Activated naive CD4-positive, alpha-beta T cell treated with anti-CD3 and anti-CD28 coated beads, Interleukin-2, amount 50 U/mL, for 24 hours (primary cell): Measurements from ENCODE around the gene DIPK1B.

Source experiments
- H3K27ac Mint-ChIP-seq: one replicate; pipeline ENCODE4 v1.8.0; 2021; ENCODE audit warnings: mild to moderate bottlenecking, mixed read lengths
- H3K27me3 Mint-ChIP-seq: one replicate; pipeline ENCODE4 v1.8.0; 2021; ENCODE audit warnings: mixed read lengths
- H3K36me3 Mint-ChIP-seq: one replicate; pipeline ENCODE4 v1.8.0; 2021; ENCODE audit warnings: mixed read lengths
- H3K4me1 Mint-ChIP-seq: one replicate; pipeline ENCODE4 v1.8.0; 2021; ENCODE audit warnings: mixed read lengths
- H3K4me3 Mint-ChIP-seq: one replicate; pipeline ENCODE4 v1.8.0; 2021; ENCODE audit warnings: mild to moderate bottlenecking, mixed read lengths
- H3K9me3 Mint-ChIP-seq: one replicate; pipeline ENCODE4 v1.8.0; 2021; ENCODE audit warnings: mixed read lengths

The DIPK1B gene

GRCh38 chr9:136690806-136691261 is 21.5 kb upstream of the DIPK1B start:
- Mint-ChIP-seq H3K36me3 (no peaks in the 10 kb centered on the region), H3K27me3 (peaks cover 6% of the 10 kb centered on the region), H3K4me1 (no peaks in the 10 kb centered on the region), H3K27ac (no peak overlapping the region), H3K9me3 (no peaks in the 10 kb centered on the region), H3K4me3 (no peak overlapping the region)

GRCh38 chr9:136691316-136692184 is 20.8 kb upstream of the DIPK1B start:
- H3K27me3 Mint-ChIP-seq: peaks cover 6% of the 10 kb centered on the region
- no peak overlapping the region for H3K4me3 Mint-ChIP-seq
- H3K27ac Mint-ChIP-seq: no peak overlapping the region
- no peaks in the 10 kb centered on the region for H3K9me3 Mint-ChIP-seq
- H3K4me1 Mint-ChIP-seq: no peaks in the 10 kb centered on the region
- H3K36me3 Mint-ChIP-seq: no peaks in the 10 kb centered on the region

DNA sequence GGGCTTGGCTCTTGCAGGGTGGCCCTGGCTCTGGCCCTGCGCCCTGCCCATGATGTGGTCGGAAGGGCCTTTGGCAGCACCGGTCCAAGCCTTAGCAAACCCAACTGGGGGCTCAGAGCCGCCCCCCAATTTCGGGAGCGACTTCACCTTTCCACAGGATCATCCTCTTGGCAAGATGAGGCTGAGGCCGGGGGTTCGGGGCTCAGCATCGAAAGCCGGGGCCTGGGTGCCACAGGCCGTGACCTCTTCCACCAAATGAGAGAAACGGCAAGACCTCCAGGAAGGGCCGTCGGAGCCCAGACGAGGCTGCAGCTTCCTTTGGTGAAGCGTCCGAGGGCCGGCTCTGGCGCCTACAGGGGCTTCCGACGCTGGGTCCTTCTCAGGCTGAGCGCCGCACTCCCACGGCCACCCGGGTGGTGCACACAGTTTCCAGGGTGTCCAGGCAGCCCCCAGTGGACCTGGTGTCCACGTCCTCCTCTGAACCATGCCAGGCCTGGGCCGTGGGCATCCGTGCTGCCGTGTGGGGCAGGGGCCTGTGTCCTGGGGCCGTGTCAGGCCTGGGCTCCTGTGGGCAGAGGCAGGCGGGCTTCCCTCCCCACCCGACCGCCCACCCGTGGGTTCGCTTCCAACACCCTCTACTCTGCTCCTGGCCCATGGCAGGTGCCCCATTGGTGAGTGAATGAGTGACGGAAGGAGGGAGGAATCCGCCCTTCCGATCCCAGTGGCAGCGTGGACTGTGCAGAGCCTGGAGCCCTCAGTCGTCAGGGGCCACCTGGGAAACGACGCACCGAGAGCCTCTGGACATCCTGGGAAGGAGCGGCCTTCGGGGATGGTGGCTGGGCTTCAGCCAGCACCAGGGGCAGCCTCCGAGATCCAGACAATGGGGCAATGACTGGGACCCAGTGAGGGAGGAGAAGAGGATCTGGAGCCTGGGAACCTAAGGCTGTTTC is 19.9 kb upstream of the DIPK1B start:
- no peak overlapping the region for H3K27ac Mint-ChIP-seq
- H3K4me3 Mint-ChIP-seq: no peak overlapping the region
- no peaks in the 10 kb centered on the region for H3K9me3 Mint-ChIP-seq
- no peaks in the 10 kb centered on the region for H3K36me3 Mint-ChIP-seq
- no peaks in the 10 kb centered on the region for H3K4me1 Mint-ChIP-seq
- H3K27me3 Mint-ChIP-seq: peaks cover 6% of the 10 kb centered on the region

- no peaks in the 10 kb centered on the region for H3K4me1 Mint-ChIP-seq
- H3K27ac Mint-ChIP-seq: peak overlapping the region; percentile 59
- H3K4me3 Mint-ChIP-seq: no peak overlapping the region
- peaks cover 6% of the 10 kb centered on the region for H3K27me3 Mint-ChIP-seq
- no peaks in the 10 kb centered on the region for H3K9me3 Mint-ChIP-seq
- H3K36me3 Mint-ChIP-seq: no peaks in the 10 kb centered on the region
Measured at GRCh38 chr9:136693135-136693489, 19.3 kb upstream of the DIPK1B start.

- no peaks in the 10 kb centered on the region for H3K9me3 Mint-ChIP-seq
- H3K27me3 Mint-ChIP-seq: peaks cover 6% of the 10 kb centered on the region
- H3K4me1 Mint-ChIP-seq: no peaks in the 10 kb centered on the region
- H3K4me3 Mint-ChIP-seq: no peak overlapping the region
- peak overlapping the region; percentile 59 for H3K27ac Mint-ChIP-seq
- no peaks in the 10 kb centered on the region for H3K36me3 Mint-ChIP-seq
Measured at GRCh38 chr9:136693490-136694162, 18.7 kb upstream of the DIPK1B start.

GRCh38 chr9:136694163-136694871 is 18.1 kb upstream of the DIPK1B start:
- no peaks in the 10 kb centered on the region for H3K4me1 Mint-ChIP-seq
- no peaks in the 10 kb centered on the region for H3K9me3 Mint-ChIP-seq
- H3K4me3 Mint-ChIP-seq: no peak overlapping the region
- H3K27me3 Mint-ChIP-seq: peaks cover 7% of the 10 kb centered on the region
- H3K36me3 Mint-ChIP-seq: no peaks in the 10 kb centered on the region
- H3K27ac Mint-ChIP-seq: no peak overlapping the region

DNA sequence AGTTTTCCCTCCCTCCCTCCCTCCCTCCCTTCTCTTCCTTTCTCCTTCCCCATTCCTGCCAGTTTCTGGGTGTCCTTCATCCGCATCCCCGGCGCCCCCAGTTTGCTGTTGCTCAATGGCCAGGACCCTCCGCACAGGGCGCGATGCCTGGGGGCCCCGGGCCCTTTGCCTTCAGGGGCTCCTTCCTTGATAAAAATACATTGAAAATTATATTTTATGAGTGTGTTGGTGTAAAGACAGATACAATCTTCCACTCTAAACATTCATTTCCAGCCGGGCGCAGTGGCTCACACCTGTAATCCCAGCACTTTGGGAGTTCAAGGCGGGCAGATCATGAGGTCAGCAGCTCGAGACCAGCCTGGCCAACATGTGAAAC is 17.5 kb upstream of the DIPK1B start:
- Mint-ChIP-seq H3K36me3 (no peaks in the 10 kb centered on the region), H3K4me3 (no peak overlapping the region), H3K4me1 (no peaks in the 10 kb centered on the region), H3K27ac (no peak overlapping the region), H3K27me3 (peaks cover 7% of the 10 kb centered on the region), H3K9me3 (no peaks in the 10 kb centered on the region)

- no peak overlapping the region for H3K27ac Mint-ChIP-seq
- peaks cover 11% of the 10 kb centered on the region for H3K27me3 Mint-ChIP-seq
- H3K4me3 Mint-ChIP-seq: no peak overlapping the region
Measured at GRCh38 chr9:136695435-136695895, 16.9 kb upstream of the DIPK1B start.

DNA sequence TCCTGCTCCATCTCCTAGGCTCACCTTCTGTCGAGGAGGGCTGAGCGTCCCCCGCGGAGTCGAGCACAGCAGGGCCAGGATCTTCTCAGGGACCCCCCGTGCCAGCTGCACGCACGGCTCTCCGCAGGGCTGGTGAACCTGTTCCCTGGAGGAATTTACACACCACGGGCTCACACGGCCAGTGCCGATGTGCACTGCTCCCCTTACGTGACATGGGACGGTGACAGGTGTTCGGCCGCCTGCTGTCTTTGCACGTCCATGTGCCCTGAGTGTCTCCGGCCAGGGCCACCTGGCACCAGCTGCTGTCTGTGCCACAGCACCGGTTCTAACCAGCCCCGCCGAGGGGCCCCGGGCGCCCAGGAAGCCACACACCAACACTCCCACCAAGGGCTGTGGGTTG is 16.4 kb upstream of the DIPK1B start:
- Mint-ChIP-seq H3K27ac (no peak overlapping the region), H3K27me3 (peaks cover 11% of the 10 kb centered on the region), H3K4me1 (peaks cover 9% of the 10 kb centered on the region), H3K36me3 (no peaks in the 10 kb centered on the region), H3K9me3 (no peaks in the 10 kb centered on the region), H3K4me3 (no peak overlapping the region)

More at GRCh38 chr9:136695435-136695895, 16.9 kb upstream of the DIPK1B start:
- no peaks in the 10 kb centered on the region for H3K9me3 Mint-ChIP-seq
- H3K4me1 Mint-ChIP-seq: peaks cover 4% of the 10 kb centered on the region
- no peaks in the 10 kb centered on the region for H3K36me3 Mint-ChIP-seq

GRCh38 chr9:136696502-136696901 is 15.9 kb upstream of the DIPK1B start:
- Mint-ChIP-seq H3K9me3 (no peaks in the 10 kb centered on the region), H3K27me3 (peaks cover 11% of the 10 kb centered on the region), H3K4me1 (peaks cover 14% of the 10 kb centered on the region), H3K27ac (no peak overlapping the region), H3K4me3 (no peak overlapping the region), H3K36me3 (no peaks in the 10 kb centered on the region)

GRCh38 chr9:136697146-136697820 is 15.1 kb upstream of the DIPK1B start:
- H3K27ac Mint-ChIP-seq: no peak overlapping the region
- H3K4me3 Mint-ChIP-seq: no peak overlapping the region
- no peaks in the 10 kb centered on the region for H3K36me3 Mint-ChIP-seq
- H3K4me1 Mint-ChIP-seq: peaks cover 17% of the 10 kb centered on the region
- H3K27me3 Mint-ChIP-seq: peaks cover 11% of the 10 kb centered on the region
- H3K9me3 Mint-ChIP-seq: no peaks in the 10 kb centered on the region

- Mint-ChIP-seq H3K4me1 (peaks cover 17% of the 10 kb centered on the region), H3K36me3 (no peaks in the 10 kb centered on the region), H3K9me3 (no peaks in the 10 kb centered on the region), H3K27ac (no peak overlapping the region), H3K27me3 (peaks cover 9% of the 10 kb centered on the region), H3K4me3 (no peak overlapping the region)
Measured at GRCh38 chr9:136697821-136698526, 14.4 kb upstream of the DIPK1B start.

GRCh38 chr9:136698635-136699246 is 13.6 kb upstream of the DIPK1B start:
- Mint-ChIP-seq H3K27me3 (peaks cover 5% of the 10 kb centered on the region), H3K27ac (no peak overlapping the region)

DNA sequence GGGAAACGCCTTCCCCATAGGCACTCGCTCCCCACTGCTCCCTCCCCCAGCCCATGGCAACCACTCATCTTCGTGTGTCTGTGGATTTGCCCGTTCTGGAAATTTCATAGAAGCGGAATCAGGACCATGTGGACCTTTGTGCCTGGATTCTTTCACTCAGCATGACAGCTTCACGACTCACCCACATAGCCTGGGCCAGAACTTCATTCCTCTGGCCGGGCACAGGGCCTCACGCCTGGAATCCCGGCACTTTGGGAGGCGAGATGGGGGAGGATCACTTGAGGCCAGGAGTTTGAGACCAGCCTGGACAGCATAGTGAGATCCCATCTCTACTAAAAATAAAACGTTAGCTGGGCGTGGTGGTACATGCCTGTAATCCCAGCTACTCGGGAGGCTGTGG is 12.1 kb upstream of the DIPK1B start:
- H3K27ac Mint-ChIP-seq: peak overlapping the region; percentile 55
- no peaks in the 10 kb centered on the region for H3K36me3 Mint-ChIP-seq
- no peak overlapping the region for H3K4me3 Mint-ChIP-seq
- H3K27me3 Mint-ChIP-seq: peaks cover 5% of the 10 kb centered on the region
- no peaks in the 10 kb centered on the region for H3K9me3 Mint-ChIP-seq
- H3K4me1 Mint-ChIP-seq: peaks cover 17% of the 10 kb centered on the region

More at GRCh38 chr9:136698635-136699246, 13.6 kb upstream of the DIPK1B start:
- Mint-ChIP-seq H3K9me3 (no peaks in the 10 kb centered on the region), H3K4me3 (no peak overlapping the region), H3K36me3 (no peaks in the 10 kb centered on the region), H3K4me1 (peaks cover 17% of the 10 kb centered on the region)
